ENCODE data around the gene CDKN1C. TPM values are rescaled to one million over a fixed set of nuclear protein-coding genes. Genes with fewer than 3 reads are reported as not detected.

Gene CDKN1C
- total and polyA plus RNA-seq, 2 experiments from 2014 or later = 470 to 526 TPM

DNA sequence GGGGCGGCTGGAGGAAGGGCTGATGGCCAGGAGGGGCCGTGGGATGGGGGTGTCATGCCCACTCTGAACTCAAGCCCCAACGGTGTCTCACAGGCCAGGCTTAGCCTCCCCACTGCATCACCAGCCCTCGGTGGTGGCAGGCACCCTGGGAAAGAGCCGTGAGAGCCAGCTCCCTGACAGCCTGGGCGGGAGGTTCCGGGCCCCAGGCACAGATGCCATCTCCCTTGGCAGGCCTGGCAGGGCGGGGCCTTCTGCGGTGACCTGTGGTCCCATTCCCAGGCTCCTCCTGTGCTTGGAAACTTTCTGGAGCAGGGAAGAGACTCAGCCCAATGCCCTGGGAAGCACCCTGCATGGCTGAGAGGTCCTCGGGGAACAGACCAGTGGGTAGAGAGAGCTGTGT lies 38.8 kb upstream of the CDKN1C start:
- H3K4me2 ChIP-seq = no peak overlapping the region
- WGBS (ENCODE audit: low lambda C conversion rate, missing lambda C conversion rate) = 82% methylated on average over 6 of the region's 10 CpGs
- H3K4me1 ChIP-seq (ENCODE audit: insufficient read depth) = peaks cover 10% of the 10 kb centered on the region
- no peak overlapping the region for H2AFZ ChIP-seq
- H3K9me3 ChIP-seq (ENCODE audit: low read depth) = no peaks in the 10 kb centered on the region
- no peaks in the 10 kb centered on the region for H3K9me2 ChIP-seq (replicated peaks; ENCODE audit: insufficient read depth)
- TF ChIP-seq, protein P1, sequence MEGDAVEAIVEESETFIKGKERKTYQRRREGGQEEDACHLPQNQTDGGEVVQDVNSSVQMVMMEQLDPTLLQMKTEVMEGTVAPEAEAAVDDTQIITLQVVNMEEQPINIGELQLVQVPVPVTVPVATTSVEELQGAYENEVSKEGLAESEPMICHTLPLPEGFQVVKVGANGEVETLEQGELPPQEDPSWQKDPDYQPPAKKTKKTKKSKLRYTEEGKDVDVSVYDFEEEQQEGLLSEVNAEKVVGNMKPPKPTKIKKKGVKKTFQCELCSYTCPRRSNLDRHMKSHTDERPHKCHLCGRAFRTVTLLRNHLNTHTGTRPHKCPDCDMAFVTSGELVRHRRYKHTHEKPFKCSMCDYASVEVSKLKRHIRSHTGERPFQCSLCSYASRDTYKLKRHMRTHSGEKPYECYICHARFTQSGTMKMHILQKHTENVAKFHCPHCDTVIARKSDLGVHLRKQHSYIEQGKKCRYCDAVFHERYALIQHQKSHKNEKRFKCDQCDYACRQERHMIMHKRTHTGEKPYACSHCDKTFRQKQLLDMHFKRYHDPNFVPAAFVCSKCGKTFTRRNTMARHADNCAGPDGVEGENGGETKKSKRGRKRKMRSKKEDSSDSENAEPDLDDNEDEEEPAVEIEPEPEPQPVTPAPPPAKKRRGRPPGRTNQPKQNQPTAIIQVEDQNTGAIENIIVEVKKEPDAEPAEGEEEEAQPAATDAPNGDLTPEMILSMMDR (IDR thresholded peaks at IDR 0.05; ENCODE audit: poor library complexity) = no peak
- TF ChIP-seq EZH2phosphoT487 (IDR thresholded peaks at IDR 0.05; ENCODE audit: low read depth, severe bottlenecking, unreplicated experiment) = no peak
- no peak for TF ChIP-seq EZH2 (IDR thresholded peaks at IDR 0.05; ENCODE audit: borderline replicate concordance)
- H3K27ac ChIP-seq = no peak overlapping the region
- H3K27me3 ChIP-seq = peaks cover 21% of the 10 kb centered on the region
- no peaks in the 10 kb centered on the region for H3K36me3 ChIP-seq (replicated peaks; ENCODE audit: insufficient read depth, low read depth)
- H4K20me1 ChIP-seq (ENCODE audit: insufficient read depth, poor library complexity, severe bottlenecking) = no peaks in the 10 kb centered on the region
- no peaks in the 10 kb centered on the region for H3K79me2 ChIP-seq
- no peak overlapping the region for H3K4me3 ChIP-seq
- DNase-seq (ENCODE audit: low spot score) = no peak

DNA sequence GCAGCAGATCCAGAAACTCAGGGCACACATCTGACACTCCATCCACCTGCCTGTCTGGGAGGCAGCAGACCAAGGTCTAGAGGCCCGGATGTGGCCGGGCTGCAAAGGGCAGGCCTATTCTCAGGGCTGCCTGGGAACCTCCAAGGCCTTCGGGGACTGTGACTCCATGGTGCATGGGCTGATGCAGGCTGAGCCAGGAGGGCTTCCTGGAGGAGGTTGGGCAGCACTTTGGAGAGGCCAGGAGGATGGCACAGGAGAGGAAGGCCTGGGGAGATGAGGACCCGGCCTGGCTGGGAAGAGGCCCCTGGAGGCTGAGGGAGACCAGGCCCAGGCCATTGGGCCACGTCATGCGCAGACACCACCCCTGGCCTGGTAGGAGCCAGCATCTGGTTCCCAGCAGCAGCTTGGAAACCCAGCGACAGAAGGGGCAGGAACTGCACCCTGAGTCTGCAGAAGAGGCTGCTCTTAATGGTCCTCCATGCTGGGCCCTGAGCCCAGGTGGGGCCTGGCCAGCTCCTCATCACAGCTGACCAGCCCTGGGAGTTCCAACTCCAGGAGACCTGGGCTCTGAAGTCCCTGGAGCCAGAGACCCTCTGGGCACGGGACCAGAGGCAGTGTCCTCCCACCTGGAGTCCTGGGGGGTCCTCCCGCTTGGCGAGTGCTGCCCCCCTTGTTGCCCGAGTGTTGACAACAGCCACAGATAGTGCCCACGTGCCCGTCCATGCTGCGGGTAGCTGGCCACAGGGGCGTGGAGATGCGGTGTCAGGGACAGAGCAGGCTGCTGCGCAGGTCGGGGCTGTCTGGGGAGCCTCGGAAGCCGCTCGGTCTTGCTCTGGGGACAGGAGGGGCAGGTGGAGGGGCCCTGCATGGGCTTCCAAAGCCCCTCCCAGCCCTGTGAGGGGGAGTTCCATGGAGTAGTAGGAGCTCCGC lies 38.1 kb upstream of the CDKN1C start:
- Histone ChIP-seq H3K4me3 (no peak overlapping the region), H3K4me2 (no peak overlapping the region), H3K36me3 (replicated peaks; ENCODE audit: insufficient read depth, low read depth) (no peaks in the 10 kb centered on the region), H3K9me2 (replicated peaks; ENCODE audit: insufficient read depth) (no peaks in the 10 kb centered on the region), H4K20me1 (ENCODE audit: insufficient read depth, poor library complexity, severe bottlenecking) (no peaks in the 10 kb centered on the region), H3K9me3 (ENCODE audit: low read depth) (no peaks in the 10 kb centered on the region), H3K27ac (no peak overlapping the region), H3K27me3 (peaks cover 19% of the 10 kb centered on the region), H3K79me2 (no peaks in the 10 kb centered on the region), H2AFZ (no peak overlapping the region), H3K4me1 (ENCODE audit: insufficient read depth) (peaks cover 9% of the 10 kb centered on the region)
- TF ChIP-seq EZH2 (IDR thresholded peaks at IDR 0.05; ENCODE audit: borderline replicate concordance) (no peak), EZH2phosphoT487 (IDR thresholded peaks at IDR 0.05; ENCODE audit: low read depth, severe bottlenecking, unreplicated experiment) (no peak)
- TF ChIP-seq, protein P1 (IDR thresholded peaks at IDR 0.05; ENCODE audit: poor library complexity) = no peak
- no peak for DNase-seq (ENCODE audit: low spot score)
- WGBS (ENCODE audit: low lambda C conversion rate, missing lambda C conversion rate) = 92% methylated on average over 21 of the region's 22 CpGs

DNA sequence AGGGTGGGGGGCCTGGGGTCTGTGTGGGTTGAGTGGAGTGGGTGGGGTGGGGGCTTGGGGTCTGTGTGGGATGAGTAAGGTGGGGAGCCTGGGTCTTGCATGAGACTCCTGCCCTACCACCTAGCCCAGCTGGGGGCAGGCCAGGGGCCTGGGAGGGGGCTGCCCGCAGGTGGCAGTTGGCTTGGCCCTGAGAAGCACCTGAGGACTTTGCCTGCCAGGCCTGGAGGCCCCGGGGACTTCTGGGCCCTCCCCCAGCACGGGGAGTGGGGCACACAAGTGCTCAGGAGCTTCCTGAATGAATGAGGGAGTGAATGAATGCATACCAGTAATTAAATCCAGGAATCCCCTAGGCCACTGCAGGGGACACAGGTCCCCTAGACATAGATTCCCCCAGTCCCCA lies 37.1 kb upstream of the CDKN1C start:
- 88% methylated on average over 2 of the region's 3 CpGs for WGBS (ENCODE audit: low lambda C conversion rate, missing lambda C conversion rate)
- no peak overlapping the region for H3K27ac ChIP-seq
- no peaks in the 10 kb centered on the region for H3K4me1 ChIP-seq (ENCODE audit: insufficient read depth)
- no peak for DNase-seq (ENCODE audit: low spot score)
- H3K36me3 ChIP-seq (replicated peaks; ENCODE audit: insufficient read depth, low read depth) = no peaks in the 10 kb centered on the region
- H3K79me2 ChIP-seq = no peaks in the 10 kb centered on the region
- no peak overlapping the region for H3K4me3 ChIP-seq
- H3K4me2 ChIP-seq = no peak overlapping the region
- no peaks in the 10 kb centered on the region for H3K9me2 ChIP-seq (replicated peaks; ENCODE audit: insufficient read depth)
- H3K9me3 ChIP-seq (ENCODE audit: low read depth) = no peaks in the 10 kb centered on the region
- H4K20me1 ChIP-seq (ENCODE audit: insufficient read depth, poor library complexity, severe bottlenecking) = no peaks in the 10 kb centered on the region
- TF ChIP-seq EZH2phosphoT487 (IDR thresholded peaks at IDR 0.05; ENCODE audit: low read depth, severe bottlenecking, unreplicated experiment) (no peak), EZH2 (IDR thresholded peaks at IDR 0.05; ENCODE audit: borderline replicate concordance) (no peak)
- TF ChIP-seq, protein P1 (IDR thresholded peaks at IDR 0.05; ENCODE audit: poor library complexity) = no peak
- H2AFZ ChIP-seq = no peak overlapping the region
- peaks cover 9% of the 10 kb centered on the region for H3K27me3 ChIP-seq

All from hepatocyte (in vitro differentiated cells).